Measurements from ENCODE around the gene ATP10D.
"Not testable (repeated sequence)": the region's sequence is repeated elsewhere in the genome, so short reads cannot be mapped to it uniquely, and the experiment has no call there.

ATP10D gene

DNA sequence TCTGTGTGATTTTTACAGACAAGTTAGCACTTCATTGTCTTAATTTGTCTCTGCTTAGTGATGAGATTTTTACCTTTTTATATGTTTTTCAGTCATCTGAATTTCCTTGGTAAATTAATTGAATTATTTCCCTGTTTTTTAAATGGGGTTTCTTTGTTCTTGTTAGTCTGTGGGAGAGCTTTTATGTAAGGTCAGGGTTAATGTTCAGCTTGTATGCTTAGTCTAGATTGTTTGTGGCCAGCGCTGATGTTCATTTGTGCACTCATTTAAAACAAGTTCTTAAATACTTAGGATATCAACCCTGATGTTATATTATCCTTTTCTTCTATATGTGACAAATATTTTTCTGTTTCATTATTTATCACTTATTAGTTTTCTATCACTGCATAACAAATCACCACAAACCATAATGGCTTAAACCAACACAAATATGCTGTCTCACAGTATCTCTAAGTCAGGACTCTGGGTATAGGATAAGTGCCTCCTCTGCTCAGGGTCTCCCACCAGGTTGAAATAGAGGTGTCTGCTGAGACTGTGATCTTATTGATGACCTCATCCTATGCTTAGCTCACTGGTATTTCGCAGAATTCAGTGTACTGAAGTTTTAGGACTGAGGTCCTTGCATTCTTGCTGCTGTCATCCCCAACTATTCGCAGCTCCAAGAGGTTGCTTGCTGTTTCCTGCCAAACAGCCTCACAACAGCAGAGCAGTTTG, 53.2 kb downstream of the ATP10D start:
- no peak for DNase-seq

DNA sequence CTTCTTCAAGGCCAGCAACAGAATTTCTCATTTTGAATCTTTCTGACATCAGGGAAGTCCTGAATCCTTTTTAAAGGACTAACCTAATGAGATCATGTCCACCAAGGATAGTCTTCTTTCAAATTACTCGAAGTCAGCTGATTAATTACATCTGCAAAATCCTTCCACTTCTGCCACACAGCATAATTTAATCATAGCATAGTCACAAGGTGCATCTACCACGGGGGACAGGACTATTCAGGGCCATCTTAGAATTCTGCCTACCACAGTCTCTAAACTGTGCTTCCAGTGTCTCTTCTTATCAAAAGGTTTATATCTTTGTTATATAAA, 53.7 kb downstream of the ATP10D start:
- no peak for DNase-seq

DNA sequence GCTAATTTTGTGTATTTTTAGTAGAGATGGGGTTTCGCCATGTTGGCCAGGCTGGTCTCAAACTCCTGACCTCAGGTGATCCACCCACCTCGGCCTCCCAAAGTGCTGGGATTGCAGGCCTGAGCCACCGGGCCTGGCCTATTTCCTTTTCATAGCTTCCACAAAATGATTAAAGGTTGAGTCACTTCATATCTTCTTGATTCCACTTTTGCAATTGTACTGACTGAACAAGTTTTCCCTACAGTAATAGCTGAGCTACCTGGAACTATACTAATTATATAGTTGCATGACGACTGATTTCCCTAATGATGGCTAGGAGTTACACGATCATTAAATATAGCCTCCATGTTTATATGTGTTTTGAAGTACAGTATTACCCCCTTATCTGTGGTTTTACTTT, 57.6 kb downstream of the ATP10D start:
- not testable (repeated sequence) for DNase-seq

DNA sequence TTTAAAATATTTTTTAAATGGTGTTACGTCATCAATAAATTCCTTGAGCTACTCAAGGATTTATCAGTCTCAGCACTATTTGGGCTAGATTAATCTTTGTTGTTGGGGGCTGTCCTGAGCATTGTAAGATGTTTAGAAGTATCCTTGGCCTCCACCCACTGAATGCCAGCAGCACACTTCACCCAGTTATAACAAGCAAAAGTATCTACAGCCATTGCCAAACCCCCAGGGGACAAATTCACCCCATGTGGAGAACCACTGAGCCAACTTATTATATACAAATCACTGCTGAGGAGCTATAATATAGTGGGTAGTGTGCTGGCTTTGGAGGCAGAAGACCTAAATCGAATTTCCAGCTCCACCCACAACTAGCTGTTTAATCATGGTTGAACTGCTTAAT, 58.3 kb downstream of the ATP10D start:
- no peak for DNase-seq

DNA sequence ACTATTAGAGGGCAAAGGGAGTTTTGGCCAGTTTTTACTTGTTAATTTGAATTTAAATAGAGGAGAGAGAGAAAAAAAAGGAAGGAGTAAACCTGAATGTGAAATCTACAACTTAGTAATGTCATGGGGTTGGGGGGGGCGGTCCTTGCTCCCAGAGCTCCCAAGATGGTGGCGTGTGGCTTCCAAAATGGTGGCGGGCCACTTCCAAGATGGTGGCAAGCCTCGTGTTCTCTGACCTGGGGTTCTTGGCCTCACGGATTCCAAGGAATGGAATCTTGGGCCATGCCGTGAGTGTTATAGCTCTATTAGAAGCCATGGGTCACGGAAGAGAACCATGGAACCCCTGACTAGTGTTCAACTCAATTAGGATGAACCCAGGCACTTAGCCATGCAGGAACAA, 65.3 kb downstream of the ATP10D start:
- DNase-seq: not testable (repeated sequence)

DNA sequence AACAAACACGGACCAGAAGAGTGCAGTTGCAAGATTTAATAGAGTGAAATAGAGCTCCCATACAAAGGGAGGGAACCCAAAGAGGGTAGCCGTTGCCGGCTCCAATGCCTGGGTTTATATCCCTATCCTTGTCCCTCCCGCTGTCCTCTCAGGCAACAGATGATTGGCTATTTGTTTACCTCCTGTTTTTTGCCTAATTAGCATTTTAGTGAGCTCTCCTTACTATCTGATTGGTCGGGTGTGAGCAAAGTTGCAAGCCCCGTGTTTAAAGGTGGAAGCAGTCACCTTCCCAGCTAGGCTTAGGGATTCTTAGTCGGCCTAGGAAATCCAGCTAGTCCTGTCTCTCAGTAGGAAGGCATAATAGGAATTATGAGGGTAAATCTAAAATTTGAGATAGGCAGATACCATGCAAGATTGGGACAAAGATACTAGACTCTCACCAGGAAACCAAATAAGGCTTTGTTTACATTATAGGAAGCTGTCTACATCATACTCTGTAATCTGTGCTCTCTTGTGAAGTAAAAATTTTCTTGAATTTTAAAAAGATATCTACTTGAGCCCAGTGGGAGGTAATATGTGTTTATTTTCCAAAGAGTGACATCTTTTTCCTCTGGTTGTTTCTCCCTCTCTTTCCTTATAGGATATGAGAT, 65.9 kb downstream of the ATP10D start:
- DNase-seq: no peak

DNA sequence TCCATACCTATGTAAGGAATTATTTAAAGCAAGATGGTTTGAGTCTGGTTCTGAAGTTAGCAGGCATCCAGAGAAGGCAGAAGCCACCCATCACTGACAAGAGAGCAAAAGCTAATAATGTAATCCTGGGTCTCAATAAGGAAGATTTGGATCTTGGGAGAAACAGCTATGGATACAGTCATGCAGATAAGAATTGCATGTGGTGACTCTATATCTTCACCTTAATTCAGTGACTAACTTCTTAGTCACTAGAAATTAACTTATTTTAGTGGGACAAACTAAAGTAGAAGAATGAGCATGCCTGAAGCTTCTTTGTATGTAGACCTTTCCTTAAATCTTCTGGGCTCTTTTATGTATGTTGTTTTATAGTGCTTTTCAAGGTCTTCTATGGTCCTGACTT, 66.6 kb downstream of the ATP10D start:
- DNase-seq: no peak

DNA sequence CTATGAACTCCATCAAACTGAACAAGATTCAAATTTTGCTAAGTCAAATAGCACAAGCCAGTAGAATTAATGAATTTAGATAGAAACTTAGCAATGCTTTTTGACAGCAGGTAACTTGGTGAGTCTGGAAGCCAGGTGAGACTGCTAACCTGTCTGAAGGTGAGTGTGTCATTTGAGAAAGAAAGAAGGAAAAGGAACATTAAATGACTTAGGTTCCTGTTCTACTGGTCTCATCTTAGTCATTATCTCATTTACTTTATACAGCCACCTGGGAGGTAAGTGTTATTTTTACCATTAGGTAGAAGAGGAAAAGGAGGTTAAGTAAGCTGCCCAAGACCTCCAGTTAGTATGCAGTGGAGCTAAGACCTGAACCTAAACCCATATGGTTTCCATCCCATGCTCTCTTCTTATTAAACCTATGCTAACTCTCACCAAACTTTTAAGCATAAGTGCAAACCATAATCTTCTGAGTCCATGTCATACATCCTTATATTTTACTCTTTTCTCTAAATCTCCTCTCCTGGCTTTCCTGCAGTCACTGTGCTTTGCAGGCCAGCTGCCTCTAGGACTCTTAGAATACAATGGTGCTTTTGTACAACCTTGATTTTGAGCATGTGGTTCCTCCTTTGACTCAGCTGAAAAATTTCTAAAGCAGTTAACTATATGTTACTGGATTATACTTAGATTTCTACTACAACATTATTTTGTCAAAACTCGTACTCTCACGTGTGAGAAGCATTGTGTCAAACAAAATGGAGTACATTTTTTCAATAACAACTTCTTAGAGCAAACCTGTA, 68.5 kb downstream of the ATP10D start:
- DNase-seq: no peak

DNA sequence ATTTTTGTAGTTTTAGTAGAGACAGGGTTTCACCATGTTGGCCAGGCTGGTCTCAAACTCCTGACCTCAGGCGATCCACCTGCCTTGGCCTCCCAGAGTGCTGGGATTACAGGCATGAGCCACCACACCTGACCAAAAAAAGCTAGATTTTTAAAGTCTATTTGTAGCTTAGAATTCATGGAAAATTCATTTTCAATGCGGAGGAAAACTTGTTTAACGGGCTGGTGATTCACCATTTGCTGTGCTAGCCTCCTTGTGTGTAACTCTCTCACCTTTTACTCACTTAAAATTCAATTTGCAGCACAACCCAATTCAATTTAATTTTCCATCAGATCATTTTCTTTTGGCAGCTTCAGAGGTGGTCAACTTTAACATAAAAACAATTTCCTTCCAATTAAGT, 70.8 kb downstream of the ATP10D start:
- not testable (repeated sequence) for DNase-seq

DNA sequence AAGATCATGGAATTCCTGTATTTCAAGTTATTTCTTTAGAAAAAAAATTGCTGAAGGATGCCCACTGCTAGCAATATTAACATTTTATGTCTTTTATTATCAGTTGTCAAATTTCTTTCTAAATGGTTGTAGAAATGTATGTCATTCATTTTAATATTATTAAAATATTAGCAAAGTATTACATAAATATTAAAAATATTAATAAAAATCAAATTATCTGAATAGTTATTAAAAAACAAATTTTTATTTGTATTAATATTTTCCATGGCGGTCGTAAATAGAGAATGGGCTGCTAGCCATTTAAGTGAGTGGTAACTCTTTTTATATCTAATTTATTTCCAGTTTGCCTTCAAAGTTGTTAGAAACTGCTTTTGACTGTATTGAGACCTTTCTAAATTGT, 72.2 kb downstream of the ATP10D start:
- no peak for DNase-seq

DNA sequence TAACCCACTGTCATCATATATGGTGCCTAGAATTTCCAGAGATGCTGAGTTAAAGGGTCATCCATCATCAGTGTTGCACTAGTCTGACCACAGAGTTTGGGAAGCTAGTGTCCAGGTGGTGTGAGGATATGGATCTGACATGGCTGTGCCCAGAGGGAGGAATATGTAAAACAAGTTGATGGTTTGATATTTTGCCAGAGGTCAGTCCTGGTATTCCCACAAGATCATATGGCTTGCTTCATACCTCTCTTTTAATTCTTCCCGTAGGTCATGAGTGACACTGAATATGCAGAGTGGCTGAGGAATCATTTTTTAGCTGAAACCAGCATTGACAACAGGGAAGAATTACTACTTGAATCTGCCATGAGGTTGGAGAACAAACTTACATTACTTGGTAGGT, 75.6 kb downstream of the ATP10D start:
- DNase-seq: no peak

DNA sequence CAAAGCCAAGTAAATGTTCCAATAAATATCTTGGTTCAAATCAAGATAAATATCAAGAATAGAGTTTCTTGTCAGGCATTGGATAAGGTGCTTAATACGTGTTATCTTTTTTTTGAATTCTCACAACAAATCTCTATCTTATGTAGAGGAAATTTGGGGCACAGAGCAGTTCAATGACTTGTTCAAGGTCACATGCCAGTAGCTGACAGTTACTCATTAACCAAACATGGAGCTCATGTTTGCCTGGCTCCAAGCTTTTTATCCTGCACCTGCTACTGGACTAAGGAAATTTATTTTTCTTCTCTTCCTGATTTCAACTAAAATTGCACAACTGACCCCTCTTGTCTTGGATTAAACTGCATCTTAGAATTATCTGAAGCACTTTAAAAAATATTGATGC, 76.3 kb downstream of the ATP10D start:
- no peak for DNase-seq

DNA sequence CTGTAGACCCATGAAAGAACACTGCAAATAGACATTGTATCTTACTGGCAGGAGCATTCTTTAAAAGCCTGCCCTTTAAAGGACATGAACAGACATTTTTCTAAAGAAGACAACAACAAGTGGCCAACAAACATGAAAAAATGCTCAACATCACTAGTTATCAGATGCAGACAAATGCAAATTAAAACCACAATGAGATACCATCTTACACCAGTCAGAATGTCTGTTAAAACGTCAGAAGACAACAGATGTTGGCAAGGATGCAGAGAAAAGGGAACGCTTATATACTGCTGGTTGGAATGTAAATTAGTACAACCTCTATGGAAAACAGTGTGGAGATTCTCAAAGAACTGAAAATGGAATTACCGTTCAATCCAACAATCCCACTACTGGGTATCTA, 77.2 kb downstream of the ATP10D start:
- no peak for DNase-seq

DNA sequence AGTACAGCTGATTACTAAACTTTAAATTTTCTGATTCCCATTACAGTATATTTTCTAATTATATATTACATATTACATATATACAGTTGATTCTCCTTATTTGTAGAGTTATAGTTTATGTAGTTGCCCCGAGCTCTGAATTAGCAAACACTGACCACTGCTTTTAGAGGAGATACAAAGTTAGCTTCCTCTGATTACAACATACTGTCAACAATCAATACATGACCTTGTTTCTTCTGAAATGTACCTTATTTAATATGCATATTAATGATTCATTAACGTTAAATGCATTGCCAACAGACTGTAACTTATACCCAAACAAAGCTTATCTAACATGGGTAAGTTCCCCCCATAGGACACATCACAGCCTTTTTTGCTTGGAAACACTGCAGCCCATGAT, 81.5 kb downstream of the ATP10D start:
- DNase-seq: no peak

DNA sequence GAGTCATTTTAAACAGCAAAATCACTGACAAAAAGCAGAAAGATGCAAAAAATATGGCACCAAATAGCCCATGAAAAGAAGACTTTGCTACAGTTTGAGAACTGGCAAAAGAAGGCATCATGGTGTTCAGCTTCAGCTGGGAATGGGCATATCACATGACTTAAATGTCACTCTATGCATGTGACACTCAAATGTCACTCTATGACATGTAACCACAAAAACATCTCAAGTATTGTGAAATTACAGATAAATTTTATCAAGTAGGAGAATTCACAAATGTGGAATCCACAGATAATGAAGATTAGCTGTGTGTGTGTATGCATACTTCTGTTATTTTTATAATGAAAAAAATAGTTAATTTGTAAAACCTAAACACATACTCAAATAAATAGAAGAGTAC, 81.9 kb downstream of the ATP10D start:
- DNase-seq: no peak

DNA sequence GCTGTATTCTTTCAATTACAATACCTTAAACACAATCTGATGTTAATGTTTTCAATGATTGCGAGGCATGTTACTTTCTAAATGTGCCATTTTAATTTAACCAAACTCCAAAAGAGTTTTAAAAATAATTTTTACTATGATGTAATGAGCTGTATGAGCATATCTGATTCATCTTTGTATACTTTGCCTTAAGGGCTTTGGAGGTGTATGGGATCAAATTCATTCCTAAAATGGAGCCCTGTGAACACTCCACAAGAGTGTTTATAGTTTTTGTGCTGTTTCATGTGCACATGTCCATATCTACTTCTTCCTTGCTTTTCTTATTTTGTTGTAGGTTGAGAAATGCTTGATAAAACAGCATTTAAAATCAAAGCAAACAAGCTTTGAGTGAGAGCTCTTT, 82.4 kb downstream of the ATP10D start:
- DNase-seq: no peak

DNA sequence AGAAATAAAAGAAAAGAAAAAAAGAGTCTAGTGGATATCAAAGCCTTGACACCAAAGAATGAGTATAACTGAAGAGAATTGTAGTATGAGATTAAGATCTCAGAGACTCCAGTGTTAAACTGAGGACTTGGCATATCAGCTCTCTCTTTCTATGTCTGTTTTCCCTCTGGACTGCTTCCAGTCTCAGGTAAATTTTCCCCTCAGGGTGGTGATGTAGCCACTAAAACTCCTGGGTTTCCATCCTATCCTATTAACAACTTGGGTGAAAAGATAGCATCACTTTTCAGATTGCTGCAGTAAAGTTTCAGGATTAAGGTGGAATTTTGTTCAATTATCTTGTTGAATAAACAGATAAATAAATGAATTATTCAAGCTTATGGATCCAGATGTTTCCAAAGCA, 85.7 kb downstream of the ATP10D start:
- DNase-seq: no peak

DNA sequence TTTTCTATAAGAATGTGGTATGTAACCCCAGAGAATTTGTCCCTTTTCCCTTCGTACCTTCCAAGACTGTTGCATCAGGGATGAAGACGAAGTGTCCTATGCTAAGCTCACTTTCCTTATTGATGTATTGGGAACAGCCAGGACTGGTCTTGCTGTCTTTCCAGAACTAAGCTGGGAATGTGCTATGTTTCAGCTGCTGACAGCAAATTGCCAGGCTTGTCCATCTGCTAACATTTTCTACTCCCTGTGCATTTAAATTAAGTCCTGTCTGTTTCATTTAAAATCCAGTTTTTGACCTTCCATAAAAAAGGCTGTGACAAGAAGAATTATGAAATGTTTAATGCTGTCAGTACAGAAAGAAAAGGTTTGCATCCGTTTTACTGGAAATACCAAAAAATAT, 87.9 kb downstream of the ATP10D start:
- no peak for DNase-seq

DNA sequence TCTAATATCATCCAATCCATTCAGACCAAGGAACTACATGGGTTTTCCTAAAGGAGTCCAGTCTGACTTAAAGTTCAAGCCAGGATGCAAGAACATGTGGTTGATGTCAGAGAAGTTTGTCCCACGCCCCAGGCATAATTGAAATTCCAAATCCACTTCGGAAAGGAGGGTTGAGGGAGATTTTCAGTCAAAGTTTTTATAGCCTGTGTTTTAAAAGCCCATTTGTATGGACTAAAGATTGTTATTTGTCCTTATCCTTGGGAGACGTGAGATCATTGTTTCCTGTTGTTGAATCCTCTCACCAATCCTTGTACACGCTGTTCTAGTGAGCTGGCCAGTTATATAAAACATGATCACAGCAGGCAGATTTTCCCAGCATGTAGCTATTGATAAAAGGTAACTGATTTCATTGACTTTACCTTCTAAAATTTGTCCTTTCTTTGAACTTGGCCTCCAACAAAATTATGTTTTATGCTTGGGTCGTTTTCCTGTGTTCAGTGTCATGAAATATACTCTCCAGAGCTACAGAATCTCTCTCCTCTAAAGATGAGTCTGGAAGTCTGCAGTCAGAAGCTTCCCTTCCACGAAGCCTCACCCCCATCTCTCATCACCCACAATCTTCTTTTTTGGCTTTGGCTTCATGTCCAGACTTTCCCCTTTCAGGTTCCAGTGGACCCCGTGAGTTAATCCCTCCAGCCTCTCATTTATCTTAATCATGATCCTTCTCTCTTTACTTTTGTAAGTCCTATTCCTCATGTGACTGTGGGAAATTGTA, 92.9 kb downstream of the ATP10D start:
- DNase-seq: no peak

DNA sequence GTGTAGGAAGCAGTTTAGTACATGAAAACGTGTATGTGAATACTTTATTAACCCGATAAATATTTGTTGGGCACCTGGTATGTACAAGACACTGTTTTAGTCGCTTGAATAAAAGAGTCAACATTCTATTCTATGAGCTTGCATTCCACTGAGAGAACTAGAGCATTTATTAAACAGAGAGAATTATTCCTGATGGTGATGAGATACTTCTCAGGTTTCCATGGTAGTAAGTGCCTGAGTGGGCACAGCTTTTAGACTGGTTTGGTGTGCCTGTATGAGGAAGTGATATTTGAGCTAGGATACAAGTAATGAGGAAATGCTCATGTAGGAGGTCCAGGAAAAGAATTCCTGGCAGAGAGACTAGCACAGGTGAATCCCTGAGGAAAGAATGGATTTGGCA, 94.2 kb downstream of the ATP10D start:
- no peak for DNase-seq

DNA sequence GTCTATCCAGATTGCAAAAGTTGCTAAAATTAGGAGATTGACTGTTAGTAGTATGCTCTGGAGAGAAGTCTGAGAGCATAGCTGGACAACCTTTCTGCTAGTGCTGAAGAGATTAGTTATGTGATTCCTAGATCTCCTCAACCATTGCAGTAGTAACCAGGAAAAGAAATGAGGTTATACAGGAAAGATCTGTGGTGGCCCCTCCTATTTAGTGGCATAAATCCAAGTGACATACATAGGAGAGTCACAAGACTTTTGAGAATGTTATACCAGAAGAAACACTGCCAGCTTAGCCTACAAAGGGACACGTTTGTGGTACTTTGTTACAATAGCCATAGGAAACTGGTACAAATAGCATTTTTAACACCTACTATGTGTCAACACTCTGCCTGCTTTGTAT, 105.2 kb downstream of the ATP10D start:
- no peak for DNase-seq

DNA sequence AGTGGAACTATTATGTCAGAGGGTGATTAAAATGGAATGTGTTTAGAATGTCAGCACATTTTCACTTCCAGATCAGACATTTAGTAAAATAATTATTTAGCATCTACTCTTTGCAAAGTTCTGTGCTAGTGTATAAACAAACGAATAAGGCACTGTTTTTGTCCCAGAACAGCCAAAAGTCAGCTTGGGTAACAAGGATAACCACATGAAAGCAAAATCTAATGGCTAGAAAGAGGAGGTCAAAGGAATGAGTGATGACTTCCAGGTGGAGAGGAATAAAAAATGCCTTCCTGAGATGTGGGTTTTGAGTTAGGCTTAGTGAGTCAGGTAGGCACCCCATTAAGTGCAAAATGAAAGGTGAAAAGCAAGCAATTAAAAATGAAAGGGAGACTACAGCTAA, 112.6 kb downstream of the ATP10D start:
- DNase-seq: no peak

DNA sequence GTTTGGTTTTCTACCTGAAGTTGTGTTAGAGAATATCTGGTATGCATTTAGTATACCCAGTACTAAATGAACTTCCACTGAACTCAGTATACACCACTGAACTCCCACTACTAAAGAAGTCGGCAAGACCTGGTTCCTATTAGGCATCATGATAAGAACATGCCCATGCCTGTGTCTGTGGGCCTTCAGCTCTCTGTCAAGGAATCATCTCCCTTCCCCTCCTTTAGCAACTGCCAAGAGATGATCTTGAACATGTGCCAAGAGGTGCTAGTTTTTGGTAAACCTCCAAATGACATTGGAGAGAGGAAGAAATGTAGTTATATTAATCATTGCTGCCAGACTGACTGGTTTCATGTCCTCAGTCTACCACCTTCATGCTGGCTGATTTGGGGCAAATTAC, 113.2 kb downstream of the ATP10D start:
- DNase-seq: no peak

DNA sequence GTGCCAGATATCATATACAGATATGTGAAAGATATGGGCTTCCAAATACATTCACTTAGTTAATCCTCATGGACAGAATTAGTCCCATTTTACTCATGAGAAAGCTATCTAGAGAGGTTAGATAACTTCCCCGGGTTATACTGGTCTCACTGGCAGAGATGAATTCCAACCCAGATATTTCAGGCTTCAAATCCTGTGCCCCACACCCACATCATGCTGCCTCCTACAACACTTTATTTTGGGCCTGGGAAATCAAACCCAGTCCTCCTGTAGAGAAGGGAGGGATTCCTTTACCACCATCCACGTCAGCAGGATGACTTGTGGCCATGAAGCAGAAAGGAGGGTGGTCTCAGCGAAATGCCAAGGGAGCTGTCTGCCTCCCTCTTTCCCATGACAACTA, 113.8 kb downstream of the ATP10D start:
- DNase-seq: no peak
